MM.1S (cell line): ENCODE measurements around the gene GLS2.

ENCODE experiments used
- DNase-seq: peaks from one replicate; pipeline ENCODE4 v3.0.0-alpha.2; 2015
- H2AFZ ChIP-seq: fragments of 300-600 bp; sonication (generic); 2 replicates; pipeline ENCODE4 v1.6.0; 2016; ENCODE audit warnings: antibody characterized with exemption, low read length
- H3F3A ChIP-seq: fragments of 300-600 bp; sonication (generic); 2 replicates; pipeline ENCODE4 v1.6.1; 2016; ENCODE audit warnings: mild to moderate bottlenecking, antibody characterized with exemption, low read length, moderate library complexity, mixed read lengths; ENCODE audit not compliant: insufficient read depth
- H3K27ac ChIP-seq: fragments of 300-600 bp; sonication (generic); 2 replicates; pipeline ENCODE4 v1.5.1; 2016; ENCODE audit warnings: mild to moderate bottlenecking, low read length
- H3K27me3 ChIP-seq: fragments of 300-600 bp; sonication (generic); replicated peaks from 2 replicates; pipeline ENCODE4 v1.6.0; 2016; ENCODE audit warnings: low read length; ENCODE audit not compliant: insufficient read depth
- H3K36me3 ChIP-seq: fragments of 300-600 bp; sonication (generic); replicated peaks from 2 replicates; pipeline ENCODE4 v1.6.1; 2016; ENCODE audit warnings: mild to moderate bottlenecking, low read length, mixed read lengths; ENCODE audit not compliant: insufficient read depth
- H3K4me1 ChIP-seq: fragments of 300-600 bp; sonication (generic); 2 replicates; pipeline ENCODE4 v1.6.1; 2016; ENCODE audit warnings: low read length, mixed read lengths
- H3K4me2 ChIP-seq: fragments of 300-600 bp; sonication (generic); 2 replicates; pipeline ENCODE4 v1.6.0; 2016; ENCODE audit warnings: low read depth, low read length
- H3K4me3 ChIP-seq: fragments of 300-600 bp; sonication (generic); 2 replicates; pipeline ENCODE4 v1.5.1; 2016; ENCODE audit warnings: low read length, mixed read lengths
- H3K79me2 ChIP-seq: fragments of 300-600 bp; sonication (generic); 2 replicates; pipeline ENCODE4 v1.6.1; 2016; ENCODE audit warnings: mixed run types, low read length, mixed read lengths
- H3K9ac ChIP-seq: fragments of 300-600 bp; sonication (generic); 2 replicates; pipeline ENCODE4 v1.6.1; 2016; ENCODE audit warnings: low read length, mixed read lengths
- H3K9me2 ChIP-seq: fragments of 300-600 bp; sonication (generic); replicated peaks from 2 replicates; pipeline ENCODE4 v1.6.1; 2016; ENCODE audit warnings: mild to moderate bottlenecking, low read length, mixed read lengths; ENCODE audit not compliant: insufficient read depth
- H3K9me3 ChIP-seq: fragments of 300-600 bp; sonication (generic); replicated peaks from 2 replicates; pipeline ENCODE4 v1.6.1; 2016; ENCODE audit warnings: mild to moderate bottlenecking, low read length, mixed read lengths; ENCODE audit not compliant: insufficient read depth
- H4K20me1 ChIP-seq: fragments of 300-600 bp; sonication (generic); 2 replicates; pipeline ENCODE4 v1.6.1; 2016; ENCODE audit warnings: mild to moderate bottlenecking, low read length, moderate library complexity, mixed read lengths; ENCODE audit not compliant: insufficient read depth
- CTCF ChIP-seq: fragments of 300-600 bp; sonication (generic); IDR thresholded peaks from 2 replicates; pipeline ENCODE4 v1.5.1; 2016; ENCODE audit warnings: antibody characterized with exemption, low read length, mixed read lengths
- EZH2 ChIP-seq: fragments of 300-600 bp; sonication (generic); optimal IDR thresholded peaks from 2 replicates; pipeline ENCODE3; 2017; ENCODE audit warnings: low read depth, mild to moderate bottlenecking, antibody characterized with exemption, low read length, mixed read lengths
- EZH2phosphoT487 ChIP-seq: fragments of 300-600 bp; sonication (generic); IDR thresholded peaks from 2 replicates; pipeline ENCODE4 v1.6.1; 2018; ENCODE audit warnings: antibody characterized with exemption, low read length

The GLS2 gene

DNA sequence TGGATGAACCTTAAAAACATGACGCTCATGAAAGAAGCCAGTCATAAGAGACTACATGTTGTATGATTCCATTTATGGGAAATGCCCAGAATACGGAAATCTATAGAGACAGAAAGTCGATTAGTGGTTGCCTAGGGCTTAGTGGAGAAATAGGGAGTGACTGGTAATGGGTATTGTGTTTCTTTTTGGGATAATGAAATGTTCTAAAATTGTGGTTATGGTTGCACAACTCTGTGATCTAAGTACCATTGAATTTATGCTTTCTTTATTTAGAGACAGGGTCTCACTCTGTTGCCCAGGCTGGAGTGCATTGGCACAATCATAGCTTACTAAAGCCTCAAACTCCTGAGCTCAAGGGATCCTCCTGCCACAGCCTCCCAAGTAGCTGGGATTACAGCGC is 41.7 kb upstream of the GLS2 start:
- H3F3A ChIP-seq: no peaks in the 10 kb centered on the region
- no peaks in the 10 kb centered on the region for H3K36me3 ChIP-seq
- H2AFZ ChIP-seq: no peak overlapping the region
- no peaks in the 10 kb centered on the region for H3K27me3 ChIP-seq
- no peak overlapping the region for H3K4me3 ChIP-seq
- H3K9me2 ChIP-seq: no peaks in the 10 kb centered on the region
- no peak for DNase-seq
- no peak overlapping the region for H3K4me2 ChIP-seq
- TF ChIP-seq EZH2phosphoT487 (no peak), CTCF (no peak), EZH2 (no peak)
- H3K4me1 ChIP-seq: no peaks in the 10 kb centered on the region
- H3K79me2 ChIP-seq: no peaks in the 10 kb centered on the region
- H4K20me1 ChIP-seq: no peaks in the 10 kb centered on the region
- no peak overlapping the region for H3K27ac ChIP-seq
- no peaks in the 10 kb centered on the region for H3K9me3 ChIP-seq
- H3K9ac ChIP-seq: no peak overlapping the region

GRCh38 chr12:56528846-56529245 is 40.9 kb upstream of the GLS2 start:
- Histone ChIP-seq H3K36me3 (no peaks in the 10 kb centered on the region), H3K9me2 (no peaks in the 10 kb centered on the region), H3K4me1 (no peaks in the 10 kb centered on the region), H2AFZ (no peak overlapping the region), H3K9ac (no peak overlapping the region), H3K27me3 (no peaks in the 10 kb centered on the region), H3F3A (no peaks in the 10 kb centered on the region), H3K4me3 (no peak overlapping the region), H3K9me3 (no peaks in the 10 kb centered on the region), H3K79me2 (no peaks in the 10 kb centered on the region), H3K27ac (no peak overlapping the region), H3K4me2 (no peak overlapping the region), H4K20me1 (no peaks in the 10 kb centered on the region)
- no peak for TF ChIP-seq CTCF
- no peak for TF ChIP-seq EZH2
- no peak for TF ChIP-seq EZH2phosphoT487
- no peak for DNase-seq

DNA sequence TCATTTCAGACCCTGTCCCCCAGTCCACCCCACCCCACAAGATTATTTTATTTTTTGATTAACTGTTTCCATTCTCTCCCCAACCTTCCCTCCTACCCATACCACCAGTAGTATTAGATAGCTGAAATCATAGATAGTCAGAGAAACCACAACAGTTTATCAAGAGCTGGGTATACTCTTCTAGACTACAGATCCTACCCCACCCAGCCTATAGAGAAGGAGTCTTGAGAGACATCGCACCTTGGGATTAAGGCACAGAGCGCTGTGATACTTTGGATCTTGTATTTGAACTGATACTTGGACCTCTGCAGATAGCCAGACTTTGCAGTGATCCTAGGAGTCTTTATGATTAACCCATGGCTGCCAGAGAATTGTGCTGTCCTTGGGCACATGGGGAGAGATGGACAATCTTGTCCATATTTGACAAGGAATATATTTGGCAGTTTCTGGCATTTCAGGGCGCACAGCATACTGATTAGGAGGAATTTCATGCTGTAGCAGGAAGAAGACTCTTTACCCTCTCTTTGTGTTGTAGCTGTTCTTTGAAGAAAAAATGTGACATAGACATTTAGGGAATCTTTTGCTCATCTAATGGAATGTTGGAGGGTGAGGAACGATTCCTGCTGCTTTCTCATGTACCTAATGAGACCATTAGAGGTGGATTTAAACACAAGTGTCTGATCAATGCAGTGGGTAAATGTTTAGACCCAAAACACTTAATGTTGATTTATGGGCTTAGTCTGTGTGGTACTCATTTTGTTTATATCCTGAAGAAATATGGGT is 34.6 kb upstream of the GLS2 start:
- DNase-seq: no peak
- no peaks in the 10 kb centered on the region for H3K36me3 ChIP-seq
- peak overlapping the region; percentile 34; the same call in 1 of the 2 replicates for H3K4me2 ChIP-seq
- no peaks in the 10 kb centered on the region for H3K9me3 ChIP-seq
- no peaks in the 10 kb centered on the region for H3K79me2 ChIP-seq
- 0 out of 2 replicates have a peak, but pooled peaks cover 6% of the 10 kb centered on the region for H3K4me1 ChIP-seq
- no peak overlapping the region for H3K27ac ChIP-seq
- no peak overlapping the region for H3K9ac ChIP-seq
- no peaks in the 10 kb centered on the region for H3K27me3 ChIP-seq
- no peaks in the 10 kb centered on the region for H3F3A ChIP-seq
- no peaks in the 10 kb centered on the region for H3K9me2 ChIP-seq
- TF ChIP-seq EZH2phosphoT487 (no peak), EZH2 (no peak), CTCF (no peak)
- H2AFZ ChIP-seq: peak overlapping the region; percentile 36; the same call in 1 of the 2 replicates
- H3K4me3 ChIP-seq: peak overlapping the region; percentile 57
- no peaks in the 10 kb centered on the region for H4K20me1 ChIP-seq
